Hematopoietic multipotent progenitor cell treated with erythropoietin and hydrocortisone succinate and interleukin-3 and kit ligand, for 4 days (in vitro differentiated cells): ENCODE results near the gene SLC12A7.
A peak's percentile ranks its signal among the peaks of the same experiment; 100 is the strongest.

Experiments
- DNase-seq: peaks from one replicate; pipeline ENCODE4 v3.0.0-alpha.2; 2015

The SLC12A7 gene

DNA sequence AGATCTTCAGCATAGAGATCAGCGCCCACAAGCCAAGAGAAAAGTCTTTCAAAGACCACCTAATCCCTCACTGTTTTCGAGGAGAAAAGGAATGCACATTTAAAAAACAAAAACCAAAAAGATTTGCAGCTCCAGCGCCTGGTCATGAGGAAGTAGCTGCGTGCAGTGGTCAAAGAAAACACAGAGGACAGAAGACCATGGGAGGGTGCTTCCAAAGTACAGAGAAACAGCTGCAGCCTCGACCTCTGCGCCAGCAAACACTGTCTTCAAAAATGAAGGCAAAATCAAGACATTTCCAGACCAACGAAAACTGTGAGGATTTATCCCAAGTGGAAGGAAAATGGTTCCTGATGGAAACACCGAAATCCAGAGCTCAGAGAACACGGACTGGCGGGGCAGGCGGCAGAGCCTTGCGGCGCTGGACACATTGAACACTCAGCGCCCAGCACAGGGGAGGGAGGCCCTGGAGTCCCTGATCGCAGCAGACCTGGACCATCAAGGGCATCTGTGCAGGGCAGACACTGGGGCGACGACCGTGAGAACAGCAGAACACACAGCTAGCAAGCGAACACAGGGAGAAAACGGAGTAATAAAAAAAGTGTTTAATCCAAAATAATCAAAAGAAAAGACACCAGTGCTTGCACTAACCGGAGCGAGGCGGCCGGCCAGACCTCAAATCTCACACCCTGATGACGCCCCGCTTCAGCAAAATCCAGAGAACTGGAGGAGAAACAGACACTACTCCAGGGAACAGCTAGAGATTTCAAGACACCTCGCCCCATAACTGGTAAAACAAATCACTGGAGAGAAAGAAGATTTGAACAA is 12.6 kb upstream of the SLC12A7 start:
- DNase-seq: no peak

DNA sequence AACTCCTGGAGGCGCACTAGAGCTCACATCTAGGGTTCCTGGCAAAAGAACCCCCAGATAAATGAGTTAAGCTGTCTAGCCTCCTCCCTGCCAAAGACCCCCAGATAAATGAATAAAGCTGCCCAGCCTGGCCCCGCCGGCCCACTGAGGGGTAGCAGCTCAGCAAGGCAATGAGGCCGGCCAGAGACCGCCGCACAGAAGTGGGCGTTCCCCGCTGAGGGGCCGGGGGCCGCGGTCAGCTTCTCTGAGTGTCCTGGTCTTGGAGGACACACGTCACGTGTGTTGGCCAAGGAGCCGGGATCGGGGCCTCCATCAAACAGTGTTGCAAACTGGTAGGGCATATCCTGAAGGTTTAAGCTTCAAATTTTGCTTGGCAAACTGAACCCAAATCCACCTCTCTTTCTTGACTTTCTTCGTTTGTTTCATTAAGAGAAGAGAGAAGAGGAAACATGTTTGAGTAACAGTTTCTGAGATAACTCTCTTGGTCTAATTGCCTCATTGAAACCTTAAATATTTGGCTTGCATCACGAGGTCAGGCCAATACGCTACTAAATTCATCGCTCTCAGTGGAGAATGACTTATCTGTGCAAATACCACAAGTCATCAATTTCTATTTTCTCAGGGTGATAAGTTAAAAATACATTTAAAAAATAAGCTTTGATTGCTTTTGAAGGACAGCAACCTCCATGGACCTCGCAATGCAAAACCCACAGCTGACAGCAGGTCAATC is 11.7 kb upstream of the SLC12A7 start:
- no peak for DNase-seq

DNA sequence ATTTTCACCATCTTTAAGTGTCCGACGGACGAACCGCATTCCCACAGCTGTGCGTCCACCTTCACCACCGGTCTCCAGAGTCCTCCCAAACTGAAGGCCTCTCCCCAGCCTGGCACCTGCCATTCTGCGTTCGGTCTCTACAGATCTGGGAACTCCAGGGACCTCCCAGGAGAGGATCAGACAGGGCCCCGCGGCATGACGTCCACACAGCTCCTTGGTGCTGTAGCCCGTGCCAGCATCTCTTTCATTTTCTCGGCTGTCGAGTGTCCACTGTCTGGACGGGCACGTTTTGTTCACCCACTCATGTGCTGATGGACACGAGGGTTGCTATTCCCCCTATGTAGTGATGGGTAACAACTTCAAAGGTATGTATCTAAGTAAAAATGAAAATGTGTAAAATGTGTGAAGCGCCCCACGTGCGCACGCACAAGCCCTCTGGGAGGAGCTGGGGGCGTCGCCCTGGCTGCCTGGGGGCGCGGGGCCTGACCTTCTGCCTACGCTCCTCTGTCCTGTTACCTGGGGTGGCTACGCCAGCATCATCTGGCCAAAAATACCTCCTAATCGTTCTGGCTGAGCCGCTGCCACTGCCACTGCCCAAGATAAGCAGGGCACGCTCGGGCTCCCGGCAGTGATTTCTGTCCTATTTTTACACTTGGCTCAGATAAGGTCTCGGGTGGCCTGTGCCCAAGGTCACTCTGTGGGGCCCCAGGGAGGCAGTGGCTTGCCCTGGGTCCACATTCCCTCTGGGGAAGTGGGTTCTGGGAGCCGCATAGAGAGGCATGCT is 10.8 kb upstream of the SLC12A7 start:
- no peak for DNase-seq

DNA sequence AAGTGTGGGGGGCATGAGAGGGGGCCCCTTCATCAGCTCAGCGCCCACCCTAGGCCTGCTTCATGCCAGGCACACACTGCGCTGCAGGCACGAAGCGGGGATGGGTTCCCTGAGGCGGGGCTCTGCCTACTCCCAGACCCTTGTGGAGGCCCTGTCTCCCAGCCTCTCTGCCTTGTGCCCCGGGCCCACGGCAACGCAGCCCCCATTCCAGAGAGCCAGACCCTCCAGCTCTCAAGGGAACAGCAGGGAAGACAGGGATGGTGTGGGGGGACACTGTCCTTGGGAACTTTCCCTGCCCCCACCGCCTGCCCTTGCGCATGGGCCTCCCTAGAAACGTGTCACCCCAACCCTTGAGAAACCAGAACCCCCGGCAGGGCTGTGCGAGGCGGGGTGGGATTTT is 10.0 kb upstream of the SLC12A7 start:
- DNase-seq: no peak

DNA sequence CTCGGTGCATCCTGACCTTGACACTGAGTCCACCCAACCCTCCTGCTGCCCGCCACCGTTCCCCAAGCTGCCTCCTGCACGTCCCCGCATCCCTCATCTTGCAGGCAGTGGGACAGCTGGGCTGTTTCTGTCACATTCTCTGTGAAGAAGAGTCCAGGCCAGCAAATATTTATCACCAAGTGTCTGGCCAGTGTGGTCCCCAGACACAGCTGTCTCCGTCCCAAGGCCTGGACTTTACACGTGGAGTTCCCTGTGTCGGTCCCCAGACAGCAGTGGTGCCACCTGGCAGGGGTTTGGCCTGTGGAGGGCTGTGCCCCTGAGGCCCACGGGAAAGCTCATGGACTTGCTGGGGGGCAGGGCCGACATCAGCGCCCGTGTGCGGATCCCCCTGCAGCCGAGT is 9.2 kb upstream of the SLC12A7 start:
- no peak for DNase-seq

DNA sequence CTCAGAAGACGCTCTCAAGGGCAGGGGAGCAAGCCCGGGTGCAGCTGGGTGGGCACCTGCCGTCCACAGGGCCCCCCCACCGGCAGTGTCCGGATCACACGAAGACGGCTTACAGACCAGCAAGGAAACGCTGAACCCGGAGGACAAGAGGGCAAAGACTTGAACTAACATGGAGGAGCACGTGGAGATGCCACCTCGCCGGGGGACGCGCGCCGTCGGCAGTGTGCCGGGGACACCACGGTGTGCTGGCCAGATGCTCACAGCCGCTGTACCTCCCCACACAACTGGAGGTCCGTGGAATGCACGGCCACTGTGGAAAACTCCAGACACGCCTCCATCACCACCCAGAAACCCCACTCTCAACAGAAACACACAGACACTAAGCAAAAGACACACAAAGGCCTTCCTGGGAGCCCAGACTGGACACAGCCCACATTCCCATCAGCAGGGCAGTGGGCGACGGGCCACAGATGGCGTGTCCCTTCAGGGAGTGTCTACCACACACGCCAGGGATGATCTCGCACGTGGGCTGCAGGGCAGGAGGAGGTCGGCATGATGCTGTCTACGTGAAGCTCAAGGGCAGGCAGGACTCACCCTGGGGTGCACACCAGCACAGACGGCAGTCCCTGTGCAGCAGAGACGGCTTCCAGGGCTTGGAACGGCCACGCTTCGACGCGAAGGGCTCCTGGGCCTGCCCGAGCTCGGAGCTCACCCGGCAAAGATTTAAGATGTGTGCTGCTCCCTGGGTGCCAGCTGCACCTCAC is 8.6 kb upstream of the SLC12A7 start:
- DNase-seq: no peak

DNA sequence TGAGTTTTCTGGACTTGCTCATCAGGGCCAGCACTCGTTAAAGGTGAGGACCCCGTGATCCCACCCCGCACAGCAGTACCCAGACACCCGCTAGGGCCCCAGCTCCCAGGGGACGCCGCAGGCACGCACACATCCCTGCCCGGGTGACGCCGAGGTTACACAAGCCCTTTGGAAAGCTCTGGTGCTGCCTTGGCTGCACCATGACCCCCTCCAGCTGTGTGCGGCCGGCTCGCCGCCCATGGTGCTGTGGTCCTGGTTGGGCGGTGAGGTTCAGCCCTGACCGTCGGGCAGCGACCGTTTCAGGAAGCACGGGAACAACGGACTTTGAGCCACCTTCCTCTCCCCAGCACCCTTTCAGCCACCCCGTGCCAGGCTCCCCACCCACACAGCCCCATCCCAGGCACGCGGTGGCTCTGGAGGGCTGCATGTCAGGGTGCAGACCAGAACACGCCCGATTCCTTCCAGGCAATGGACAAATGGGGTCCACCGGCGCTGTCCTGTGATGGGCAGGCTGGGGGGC is 7.5 kb upstream of the SLC12A7 start:
- DNase-seq: no peak

DNA sequence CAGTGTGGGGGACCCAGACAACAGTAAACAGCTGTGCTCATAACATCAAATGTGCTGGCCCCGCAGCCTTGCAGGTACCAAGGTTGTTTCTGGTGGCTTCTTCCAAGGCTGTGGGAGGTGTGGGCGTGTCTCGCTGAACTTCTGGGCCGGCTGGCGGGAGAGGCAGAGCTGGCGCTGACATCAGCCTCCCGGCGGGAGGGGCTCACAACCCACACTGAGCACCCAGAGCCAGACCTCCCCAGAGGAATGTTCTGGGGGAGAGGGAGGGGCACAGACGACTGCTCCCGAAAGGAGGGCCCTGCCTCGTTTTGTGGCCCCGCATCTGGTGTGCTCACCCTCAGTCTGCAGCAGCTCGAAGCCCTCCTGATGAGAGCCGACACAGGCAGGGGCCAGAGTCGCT is 6.9 kb upstream of the SLC12A7 start:
- peak; percentile 38 for DNase-seq

DNA sequence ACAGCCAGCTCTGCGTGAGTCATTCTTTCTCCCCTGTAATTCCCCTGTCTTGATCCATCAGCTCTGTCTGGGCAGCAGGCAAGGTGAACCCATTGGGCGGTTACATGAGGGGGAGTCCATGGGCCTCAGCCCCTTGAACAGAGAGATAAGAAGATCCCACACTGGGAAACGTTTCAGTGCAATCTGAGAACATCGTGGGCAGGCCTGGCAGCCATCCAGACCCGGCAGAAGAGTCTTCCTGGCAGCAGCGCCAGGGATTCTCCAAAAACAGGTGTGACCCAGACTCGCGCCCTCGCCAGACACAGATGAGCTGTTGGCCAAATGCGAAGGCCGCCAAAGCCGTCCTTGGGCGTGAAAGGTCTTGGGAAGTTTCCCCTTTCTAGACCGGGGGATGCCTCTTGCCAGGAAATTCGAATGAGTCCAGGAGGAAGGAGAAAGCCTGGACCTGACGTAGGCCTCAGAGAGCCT is 6.4 kb upstream of the SLC12A7 start:
- DNase-seq: peak; percentile 56

DNA sequence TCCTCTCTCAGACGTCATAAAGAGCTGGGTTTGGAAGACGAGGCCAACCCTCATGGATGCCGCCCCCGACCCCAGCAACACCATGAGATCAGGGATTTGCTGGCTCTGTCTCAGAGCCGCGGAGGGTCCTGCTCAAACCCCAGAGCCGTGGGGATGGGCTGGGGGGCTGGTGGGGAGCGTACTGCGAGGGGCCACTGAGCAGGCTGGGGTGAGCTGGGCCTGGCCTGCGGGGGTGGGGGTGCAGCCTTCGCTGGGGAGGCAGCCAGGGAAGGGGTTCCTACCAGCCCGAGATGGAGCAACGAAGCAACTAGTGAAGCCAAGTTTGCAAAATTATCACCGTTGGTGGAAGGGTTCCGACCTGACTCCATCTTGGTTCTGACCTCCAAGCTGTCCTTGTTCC is 5.1 kb upstream of the SLC12A7 start:
- no peak for DNase-seq

DNA sequence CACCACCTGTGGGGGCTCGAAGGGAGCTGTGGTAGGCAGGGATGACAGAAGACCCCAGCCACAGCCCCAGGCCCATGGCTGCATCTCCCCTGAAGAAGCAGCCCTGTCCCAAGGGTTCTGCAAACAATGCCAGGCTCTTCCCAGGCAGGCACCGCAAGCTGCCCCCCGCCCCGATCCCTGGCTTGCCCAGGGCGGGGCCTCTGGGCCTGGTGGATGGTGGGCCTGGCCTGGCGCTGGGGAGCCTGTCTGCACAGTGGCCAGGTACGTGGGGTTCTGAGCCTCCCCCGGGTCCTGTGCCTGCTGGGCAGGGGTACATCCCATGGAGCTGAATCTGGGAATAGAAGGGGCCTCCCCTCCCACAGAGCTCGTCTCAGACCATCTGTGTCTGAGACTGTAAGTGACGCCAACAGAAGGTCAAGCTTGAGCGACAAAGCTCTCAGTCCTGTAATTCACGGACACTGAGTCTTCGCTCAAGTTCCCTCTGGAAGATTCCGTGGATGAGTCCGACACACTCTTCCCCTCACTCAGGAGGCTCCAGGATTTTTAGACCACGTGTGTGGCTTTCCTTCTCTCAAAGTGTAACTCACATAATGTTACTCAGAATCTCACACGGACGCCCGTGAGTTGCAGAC is 4.4 kb upstream of the SLC12A7 start:
- no peak for DNase-seq

DNA sequence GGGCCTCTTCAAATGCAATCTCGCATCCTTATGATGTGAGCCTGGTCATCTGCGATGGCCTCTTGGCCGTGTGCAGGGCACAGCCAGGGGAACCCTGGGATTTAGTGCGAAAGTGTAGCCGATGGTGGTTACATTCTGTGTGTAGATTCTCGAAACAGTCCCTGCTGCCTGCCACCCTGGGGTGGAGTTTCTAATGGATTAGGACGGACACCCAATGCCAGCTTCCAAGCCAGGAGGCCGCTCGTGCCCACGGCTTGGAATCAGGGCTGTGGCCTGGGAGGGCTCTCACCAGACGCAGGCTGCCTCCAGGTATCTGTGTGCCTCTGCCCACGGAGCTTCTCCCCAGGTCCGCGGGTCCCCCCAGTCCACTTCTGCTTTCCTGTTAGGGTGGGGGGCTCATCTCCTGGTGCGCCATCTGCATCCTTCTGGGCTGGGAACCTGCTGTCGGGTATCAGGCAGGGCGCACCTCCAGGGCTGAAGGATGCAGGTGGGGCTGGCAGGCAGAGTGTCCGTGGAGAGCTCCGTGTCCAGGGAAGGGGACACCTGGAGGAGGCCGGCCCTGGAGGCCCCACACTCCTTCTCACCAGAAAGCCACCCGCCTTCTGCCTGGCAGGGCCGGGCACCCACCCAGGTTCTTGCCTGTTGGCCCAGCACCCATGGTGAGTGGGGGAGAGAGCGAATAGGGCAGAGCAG is 3.4 kb upstream of the SLC12A7 start:
- DNase-seq: no peak

DNA sequence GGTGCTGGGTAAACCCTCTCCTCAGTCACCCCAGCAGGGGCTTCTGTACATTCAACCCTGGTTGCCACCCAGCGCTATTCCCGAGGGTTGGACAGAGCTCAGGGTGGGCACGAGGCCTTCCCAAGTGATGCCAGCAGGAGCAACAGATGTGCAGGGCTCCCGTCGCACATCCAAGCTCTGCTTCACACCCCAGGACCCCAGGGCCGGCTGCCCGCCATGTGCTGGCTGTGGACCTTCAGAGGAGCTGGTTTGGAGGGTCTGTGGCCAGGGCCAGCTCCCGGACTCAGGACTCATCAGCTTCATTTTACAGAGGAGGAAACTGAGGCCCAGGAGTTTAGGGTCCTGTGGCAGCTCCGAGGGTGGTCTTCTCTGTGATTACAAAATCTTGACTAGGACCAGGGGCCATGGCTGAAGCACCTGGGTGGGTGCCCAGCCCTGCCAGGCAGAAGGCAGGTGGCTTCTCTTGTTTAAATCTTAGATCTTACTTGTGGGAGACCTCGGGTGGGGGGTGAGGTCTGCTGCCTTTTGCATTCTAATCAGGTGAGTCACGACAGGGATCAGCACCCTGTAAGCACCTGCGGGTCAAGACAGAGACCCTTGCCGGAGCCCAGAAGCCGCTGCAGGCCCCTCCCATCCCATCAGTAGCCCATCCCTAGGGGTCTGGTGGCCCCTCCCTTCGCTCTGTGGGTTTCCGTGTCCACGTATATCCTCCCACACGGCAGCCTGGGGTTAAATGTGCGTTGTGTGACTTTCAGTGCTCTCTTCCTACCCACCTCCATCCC is 2.1 kb upstream of the SLC12A7 start:
- DNase-seq: no peak

DNA sequence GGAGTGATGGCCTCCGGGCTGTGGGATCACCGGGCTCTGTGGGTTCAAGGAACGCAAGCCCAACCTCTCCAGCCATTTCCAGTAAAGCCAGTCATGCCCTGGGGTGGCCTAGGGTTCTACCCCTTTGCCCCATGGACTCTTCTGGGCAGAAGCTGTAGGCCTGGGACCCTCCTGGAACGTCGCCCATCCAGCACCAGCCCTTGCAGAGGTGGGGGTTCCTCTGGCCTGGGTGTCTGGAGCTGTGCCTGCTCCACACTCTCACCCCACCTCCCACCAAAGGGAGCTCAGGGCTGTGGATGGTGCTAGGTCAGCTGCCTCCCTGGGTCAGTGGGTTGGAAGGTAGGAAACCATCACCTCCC is 1.4 kb upstream of the SLC12A7 start:
- no peak for DNase-seq

DNA sequence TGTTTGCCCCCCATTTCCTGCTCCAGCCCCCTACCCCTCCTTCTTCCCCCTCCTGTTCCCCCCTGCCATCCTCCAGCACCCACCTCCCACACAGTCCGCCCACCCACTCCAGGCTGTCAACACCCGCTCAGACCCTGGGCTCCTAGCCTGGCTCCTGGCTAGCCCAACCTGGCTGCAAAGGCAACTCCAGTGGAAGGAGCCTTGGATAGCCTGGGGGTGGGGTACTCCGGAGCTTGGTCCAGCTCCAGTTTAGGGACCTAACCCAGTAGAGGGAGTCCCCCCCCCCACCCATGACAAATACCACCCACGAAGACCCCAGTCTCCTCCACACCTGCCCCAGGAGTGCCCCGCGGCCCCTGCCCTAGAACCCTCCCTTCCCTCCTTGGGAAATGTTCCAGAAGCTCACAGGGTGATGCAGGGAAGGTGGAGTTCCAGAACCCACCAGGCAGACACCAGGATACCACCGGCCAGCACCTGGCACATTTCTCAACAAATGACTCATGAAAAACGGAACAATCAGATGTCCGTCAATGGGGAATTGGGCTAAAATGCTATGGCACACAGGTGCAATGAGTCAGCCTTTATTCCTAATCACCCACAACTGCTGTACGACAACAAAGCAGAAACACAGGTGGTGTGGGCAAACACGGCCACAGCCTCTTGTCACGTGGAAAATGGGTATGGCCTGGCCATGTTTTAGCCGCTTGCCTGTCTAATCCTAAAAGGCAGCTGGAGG is 901 bp upstream of the SLC12A7 start:
- DNase-seq: peak; percentile 45

DNA sequence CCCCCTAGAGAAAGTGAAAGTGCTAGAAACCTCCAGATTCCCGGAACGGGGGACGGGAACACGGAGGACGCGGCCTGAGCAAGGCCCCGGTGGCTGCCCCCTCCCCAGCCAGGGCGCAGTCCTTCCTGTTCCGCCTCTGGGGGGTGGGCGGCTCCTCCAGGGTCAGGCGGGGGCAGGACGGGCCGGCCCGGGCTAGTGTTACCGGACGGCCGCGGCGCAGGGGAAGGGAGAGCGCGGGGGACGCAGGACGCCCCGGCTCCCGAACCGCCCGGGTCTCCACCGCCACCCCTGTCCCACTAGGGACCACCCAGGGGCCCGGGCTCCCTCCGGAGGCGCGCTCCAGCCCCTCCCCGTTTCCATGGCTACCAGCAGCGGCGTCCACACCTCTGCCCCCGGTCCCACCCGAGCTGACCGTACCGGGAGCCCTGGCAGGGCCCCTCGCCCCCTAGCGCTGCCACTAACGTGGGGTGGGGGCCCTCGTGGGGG is 579 bp downstream of the SLC12A7 start:
- DNase-seq: peak; percentile 38

DNA sequence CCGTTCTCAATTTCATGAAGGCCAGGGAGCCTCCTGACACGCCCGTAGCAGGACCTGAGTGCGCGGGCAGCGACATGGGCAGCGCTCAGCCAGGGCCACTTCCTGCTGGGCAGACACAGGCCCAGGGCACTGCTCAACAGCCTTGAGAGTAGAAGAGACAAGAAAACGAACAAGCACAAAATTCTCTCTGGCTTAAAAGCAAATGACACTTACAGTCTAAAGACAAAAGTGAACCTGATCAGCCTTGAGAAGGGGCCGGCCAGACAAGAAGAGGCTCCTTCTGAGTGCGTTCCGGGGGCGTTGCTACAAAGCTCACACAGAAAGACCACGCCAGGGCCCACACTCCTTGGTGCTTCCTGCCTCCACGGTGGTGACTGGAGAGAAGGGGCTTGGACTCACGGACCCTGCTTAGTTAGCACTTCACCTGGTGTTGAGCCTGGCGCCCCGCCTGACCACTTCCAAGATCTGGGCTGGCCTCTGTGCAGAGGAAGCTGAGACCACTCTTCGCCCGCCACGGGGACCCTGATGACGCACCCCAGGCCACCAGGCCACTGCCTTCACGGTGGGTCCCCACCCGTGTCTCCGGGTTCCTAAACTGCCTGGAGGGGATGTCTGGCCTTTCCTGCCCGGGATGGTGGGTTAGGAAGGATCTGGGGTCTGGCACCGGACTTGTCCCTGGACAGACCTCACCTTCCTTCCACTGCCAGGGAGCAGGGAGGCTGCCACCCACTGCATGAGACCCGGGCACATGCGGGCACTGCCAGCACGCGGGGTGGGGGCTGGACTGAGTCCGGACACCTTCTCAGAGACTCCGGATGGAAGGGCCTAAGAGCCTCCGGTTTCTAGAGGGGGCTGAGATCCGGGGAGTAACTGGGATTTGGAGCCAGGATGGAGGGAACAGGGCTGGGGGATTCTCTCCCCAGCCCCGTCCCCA is 1.3 kb downstream of the SLC12A7 start:
- peak; percentile 45 for DNase-seq

DNA sequence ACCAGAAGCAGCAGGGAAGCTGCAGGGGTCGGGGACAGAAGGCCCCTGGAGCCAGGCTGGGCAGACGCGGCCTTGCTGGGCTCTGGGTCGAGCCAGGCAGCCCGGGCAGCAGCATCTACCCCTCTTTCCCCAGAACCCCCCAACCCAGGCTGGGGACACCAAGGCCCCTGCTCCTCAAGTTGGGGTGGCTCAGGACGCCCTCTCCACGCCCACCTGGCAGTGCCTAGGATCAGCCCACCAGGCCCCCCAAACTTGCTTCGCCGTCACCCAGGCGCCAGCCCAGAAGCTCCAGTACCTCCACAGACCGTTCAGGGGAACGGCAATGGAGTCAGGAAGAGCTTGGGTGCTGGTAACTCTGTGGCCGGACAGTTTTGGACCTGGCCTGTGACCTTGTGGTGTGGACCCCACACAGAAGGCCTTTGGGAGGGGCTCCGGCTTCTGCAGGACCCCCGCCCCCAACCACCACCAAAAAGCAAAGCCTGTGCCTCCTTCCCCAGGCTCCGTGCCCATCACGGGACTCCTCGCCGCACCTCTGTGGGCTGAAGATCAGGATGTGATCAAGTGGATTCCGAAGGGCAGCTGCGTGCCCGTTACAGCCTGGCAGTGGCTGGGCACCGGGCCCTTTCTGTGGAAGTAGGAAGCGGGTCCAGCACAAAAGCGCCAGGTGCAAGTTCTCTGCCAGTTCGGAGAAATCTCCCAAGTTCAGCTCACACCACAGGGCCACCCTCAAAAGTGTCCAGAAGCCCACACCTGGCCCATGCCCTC is 2.1 kb downstream of the SLC12A7 start:
- no peak for DNase-seq
